Esophagus squamous epithelium (tissue), 4 donors: ENCODE results near the gene YKT6.

ENCODE experiments used
- CTCF ChIP-seq, 6 experiments: fragments of 450-650 bp in 4 of 6; fragments of 200-600 bp in 2 of 6; sonication (generic) in 2 of 6; IDR thresholded peaks; one replicate each; pipeline ENCODE4 v1.5.1; 2016 to 2019; ENCODE audit warnings: antibody characterized with exemption in 6 of 6, mild to moderate bottlenecking in 4 of 6, moderate library complexity in 4 of 6
- POLR2A ChIP-seq, 4 donors: fragments of 450-650 bp; IDR thresholded peaks; one replicate each; pipeline ENCODE4 v1.6.1; 2017; ENCODE audit warnings: antibody characterized with exemption in 4 of 4, mild to moderate bottlenecking in 4 of 4, moderate library complexity in 3 of 4

GRCh38 chr7:44240376-44240775, 39.6 kb downstream of the YKT6 start:
- no peak for TF ChIP-seq CTCF (IDR thresholded peaks at IDR 0.05)
- TF ChIP-seq POLR2A (IDR thresholded peaks at IDR 0.05), result no peak
